ENCODE data around the gene NRARP. TPM values are rescaled to one million over a fixed set of nuclear protein-coding genes. Genes with fewer than 3 reads are reported as not detected.
"Not testable (repeated sequence)": the region's sequence is repeated elsewhere in the genome, so short reads cannot be mapped to it uniquely, and the experiment has no call there.

The NRARP gene
- total RNA-seq (2014; rRNA removed; shearing (Covaris generic)): 0.12 TPM in 1 of 2 replicates, not detected in the other

- DNase-seq (ENCODE audit: low read depth): peak; percentile 53
Observed at GRCh38 chr9:137302118-137302448, at the start of gene NRARP. Gene NRARP (minus strand): TSS chr9:137302271. CDS start chr9:137301928, 343 bp downstream.

DNA sequence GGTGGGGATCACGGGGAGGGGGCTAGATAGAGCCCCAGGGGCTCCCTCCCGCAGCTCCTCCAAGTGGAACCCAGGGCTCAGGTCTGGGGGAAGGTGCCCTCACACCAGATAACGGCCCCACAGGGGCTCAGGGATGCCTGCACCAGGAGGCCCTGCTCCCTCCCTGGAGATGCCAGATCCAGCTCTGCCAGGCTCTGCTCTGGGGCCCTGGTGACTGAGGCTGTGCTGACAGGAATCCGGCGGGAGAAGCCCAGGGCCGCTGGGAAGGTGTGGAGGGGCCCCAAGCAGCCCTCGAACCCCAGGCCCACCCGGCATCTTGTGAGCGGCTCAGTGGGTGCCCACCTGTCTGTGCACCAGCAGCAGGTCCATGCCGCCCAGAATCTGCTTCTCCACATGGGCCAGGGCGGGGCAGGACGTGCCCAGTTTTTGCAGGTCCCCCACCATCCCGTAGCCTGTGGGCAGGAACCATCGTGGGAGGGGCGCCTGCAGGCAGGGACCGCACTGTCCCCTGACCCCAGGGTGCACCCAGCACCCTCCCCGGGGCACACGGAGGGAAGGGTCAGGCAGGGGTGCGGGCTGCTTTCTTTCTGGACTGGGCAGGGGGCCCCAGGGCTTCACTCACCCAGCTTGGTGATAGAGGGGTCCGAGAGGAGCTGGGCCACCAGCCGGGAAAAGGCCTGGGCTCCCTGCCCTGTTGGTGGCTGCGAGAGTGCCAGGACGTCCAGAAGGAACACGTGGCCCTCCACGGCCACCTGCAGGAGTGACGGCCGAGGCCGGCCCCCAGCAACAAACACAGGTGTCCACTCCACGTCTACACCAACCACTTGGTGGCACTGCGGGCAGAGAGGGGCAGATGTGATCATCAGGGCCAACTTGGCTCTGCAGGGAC, 48.9 kb upstream of the NRARP start:
- no peak for DNase-seq (ENCODE audit: low read depth)

DNA sequence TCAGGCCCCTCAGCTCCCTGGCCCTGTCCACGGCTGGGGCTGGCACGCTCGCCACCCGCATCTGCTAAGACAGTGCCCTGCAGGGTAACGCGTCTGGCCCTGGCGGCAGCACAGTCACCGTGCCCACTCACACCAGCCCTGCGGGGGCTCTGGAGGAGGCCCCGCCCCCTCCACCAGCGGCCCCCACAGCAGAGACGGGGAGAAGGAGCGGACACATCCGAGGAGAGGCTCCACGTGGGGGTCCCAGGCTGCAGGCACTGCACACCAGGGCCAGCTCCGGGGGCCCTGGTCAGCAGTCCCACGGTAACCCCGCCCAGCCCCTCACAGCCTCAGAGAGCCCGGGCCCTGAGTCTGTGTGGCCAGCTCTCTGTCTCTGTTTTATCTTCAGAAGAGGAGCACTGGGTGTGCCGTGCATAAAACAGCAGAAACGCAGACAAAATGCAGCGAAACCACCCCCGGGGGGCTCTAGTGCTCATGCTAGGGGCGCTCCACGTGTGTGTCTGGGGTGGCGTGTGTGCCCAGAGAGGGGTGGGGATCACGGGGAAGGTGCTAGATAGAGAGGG, 47.5 kb upstream of the NRARP start:
- DNase-seq (ENCODE audit: low read depth): no peak

DNA sequence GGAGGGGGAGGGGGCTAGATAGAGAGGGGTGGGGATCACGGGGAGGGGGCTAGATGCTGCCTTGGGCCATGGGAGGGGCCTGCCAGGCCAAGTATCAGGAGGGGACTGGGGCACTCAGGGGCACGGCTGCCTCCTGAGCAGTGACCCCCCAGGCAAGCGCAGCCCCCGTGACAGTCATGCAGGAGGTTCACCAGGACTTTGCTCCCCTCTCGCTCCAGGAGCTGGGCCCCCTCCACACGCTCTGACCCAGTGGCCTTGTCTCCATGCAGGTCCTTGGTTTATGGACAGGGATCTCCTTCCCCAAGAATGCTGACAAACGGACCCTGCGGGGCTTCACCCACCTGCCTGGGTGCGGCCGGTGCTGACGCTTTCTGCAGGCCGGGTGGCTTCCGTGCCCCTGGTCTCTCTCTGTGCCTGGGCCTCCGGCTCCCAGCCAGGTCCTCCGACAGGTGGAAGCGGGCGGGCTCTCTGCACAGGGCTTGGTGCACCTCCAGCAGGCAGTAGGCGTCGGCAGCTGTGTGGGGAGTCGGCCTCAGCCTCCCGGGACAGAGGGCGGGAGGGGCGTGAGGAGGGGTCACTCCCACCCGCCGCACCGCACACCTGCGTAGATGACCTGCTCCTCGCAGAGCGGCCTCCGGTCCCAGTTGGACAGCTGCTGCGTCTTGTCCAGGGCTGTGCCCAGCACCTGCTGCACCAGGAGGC, 46.8 kb upstream of the NRARP start:
- no peak for DNase-seq (ENCODE audit: low read depth)

DNA sequence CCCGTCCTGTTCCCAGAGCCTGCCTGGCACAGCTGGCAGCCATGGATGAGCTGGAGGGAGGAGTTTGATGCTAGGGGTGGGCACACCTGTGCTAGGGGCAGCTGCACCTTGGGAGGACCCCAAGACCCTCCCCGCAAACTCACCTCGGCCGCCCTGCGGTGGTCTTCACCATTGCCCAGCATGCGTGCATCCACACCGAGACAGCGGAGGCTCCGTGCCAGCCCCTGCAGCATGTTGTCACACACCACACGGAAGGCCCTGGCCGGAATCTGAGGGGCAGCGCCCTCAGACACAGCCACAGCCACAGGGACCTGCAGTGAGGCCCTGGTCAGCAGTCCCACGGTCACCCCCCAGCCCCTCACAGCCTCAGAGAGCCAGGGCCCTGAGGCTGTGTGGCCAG, 45.9 kb upstream of the NRARP start:
- no peak for DNase-seq (ENCODE audit: low read depth)

DNA sequence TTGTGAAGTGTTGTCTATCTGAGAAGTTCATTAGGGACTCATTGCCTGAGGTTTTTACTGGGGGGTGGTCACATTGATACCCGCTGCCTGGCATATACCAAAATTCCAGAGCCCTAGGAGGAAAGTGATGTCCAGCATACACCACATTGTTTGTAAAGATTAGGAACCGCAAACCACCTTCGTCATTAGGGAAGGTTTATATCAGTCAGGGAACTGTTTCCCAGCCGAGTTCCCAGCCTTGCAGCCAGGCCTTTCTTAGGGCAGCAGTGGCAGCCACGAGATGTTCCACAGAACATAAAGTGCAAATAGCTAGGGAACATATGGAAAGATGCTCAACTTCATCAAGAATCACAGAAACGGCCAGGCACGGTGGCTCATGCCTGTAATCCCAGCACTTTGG, 40.4 kb upstream of the NRARP start:
- no peak for DNase-seq (ENCODE audit: low read depth)

DNA sequence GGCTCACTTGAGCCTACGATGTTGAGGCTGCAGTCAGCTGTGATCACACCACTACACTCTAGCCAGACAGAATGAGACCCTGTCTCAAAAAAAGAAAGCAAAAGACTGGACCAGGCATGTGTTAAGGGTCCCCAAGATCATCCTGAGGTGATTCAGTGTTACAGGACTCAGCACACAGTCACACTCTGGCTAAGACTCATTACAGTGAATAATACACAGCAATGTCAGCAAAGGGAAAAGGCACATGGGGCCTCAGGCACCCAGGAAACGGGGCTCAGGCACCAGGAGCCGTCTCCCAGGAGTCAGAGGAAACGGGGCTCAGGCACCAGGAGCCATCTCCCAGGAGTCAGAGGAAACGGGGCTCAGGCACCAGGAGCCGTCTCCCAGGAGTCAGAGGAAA, 39.2 kb upstream of the NRARP start:
- no peak for DNase-seq (ENCODE audit: low read depth)

DNA sequence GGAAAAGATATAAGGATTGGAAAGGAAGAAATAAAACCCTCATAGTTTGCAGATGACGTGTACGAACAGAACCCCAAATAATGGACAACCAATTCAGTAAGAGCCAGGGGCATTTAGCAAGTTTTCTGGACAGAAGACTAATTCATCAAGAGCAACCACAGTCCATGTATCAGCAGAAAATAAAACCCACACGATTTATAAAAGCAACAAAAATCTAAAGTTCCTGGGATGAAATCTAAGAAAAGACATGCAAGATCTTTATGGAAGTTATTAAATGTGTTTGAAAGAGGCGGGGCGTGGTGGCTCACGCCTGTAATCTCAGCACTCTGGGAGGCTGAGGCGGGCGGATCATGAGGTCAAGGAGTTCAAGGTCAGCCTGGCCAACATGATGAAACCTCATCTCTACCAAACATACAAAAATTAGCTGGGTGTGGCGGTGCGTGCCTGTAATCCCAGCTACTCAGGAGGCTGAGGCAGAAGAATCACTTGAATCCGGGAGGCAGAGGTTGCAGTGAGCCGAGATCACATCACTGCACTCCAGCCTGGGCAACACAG, 37.9 kb upstream of the NRARP start:
- peak; percentile 28 for DNase-seq (ENCODE audit: low read depth)

- DNase-seq (ENCODE audit: low read depth): no peak
Observed at GRCh38 chr9:137339045-137339907, 37.2 kb upstream of the NRARP start.

DNA sequence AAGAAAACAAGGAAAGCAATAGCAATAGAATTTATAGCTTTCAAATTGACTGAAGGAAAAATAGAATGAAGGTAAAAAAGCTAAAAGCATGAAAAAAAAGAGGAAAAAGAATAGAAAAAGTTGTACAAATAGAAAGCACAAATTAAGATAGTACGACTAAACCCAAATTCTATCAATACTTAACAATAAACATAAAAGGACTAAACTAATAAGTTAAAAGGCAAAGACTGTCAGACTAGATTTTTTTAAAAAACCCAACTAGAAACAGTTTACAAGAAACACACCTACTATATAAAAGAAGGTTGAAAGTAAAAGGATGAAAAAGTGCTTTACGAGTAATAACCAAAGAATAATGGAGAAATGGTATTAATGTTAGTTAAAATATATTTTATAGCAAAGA, 34.7 kb upstream of the NRARP start:
- no peak for DNase-seq (ENCODE audit: low read depth)

DNA sequence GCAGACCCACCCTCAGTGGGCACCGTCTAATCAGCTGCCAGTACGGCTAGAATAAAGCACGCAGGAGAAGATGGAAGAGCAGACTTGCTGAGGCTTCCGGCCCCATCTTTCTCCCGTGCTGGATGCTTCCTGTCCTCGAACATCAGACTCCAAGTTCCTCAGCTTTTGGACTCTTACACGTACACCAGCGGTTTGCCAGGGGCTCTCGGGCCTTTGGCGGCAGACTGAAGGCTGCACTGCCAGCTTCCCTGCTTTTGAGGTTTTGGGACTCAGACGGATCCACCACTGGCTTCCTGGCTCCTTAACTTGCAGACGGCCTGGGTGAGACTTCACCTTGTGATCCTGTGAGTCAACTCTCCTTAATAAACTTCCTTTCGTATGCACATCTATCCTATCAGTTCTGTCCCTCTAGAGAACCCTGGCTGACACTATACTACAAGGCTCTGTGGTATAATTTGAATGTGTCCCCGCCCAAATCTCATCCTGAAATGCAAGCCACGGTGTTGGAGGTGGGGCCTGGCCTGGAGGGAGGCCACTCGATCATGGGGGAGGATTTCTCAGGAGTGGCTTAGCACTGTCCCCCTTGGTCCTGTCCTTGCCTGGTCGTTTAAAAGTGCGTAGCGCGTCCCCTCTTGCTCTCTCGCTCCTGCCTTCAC, 31.1 kb upstream of the NRARP start:
- no peak for DNase-seq (ENCODE audit: low read depth)

- no peak for DNase-seq (ENCODE audit: low read depth)
Observed at GRCh38 chr9:137331929-137332328, 29.9 kb upstream of the NRARP start.

DNA sequence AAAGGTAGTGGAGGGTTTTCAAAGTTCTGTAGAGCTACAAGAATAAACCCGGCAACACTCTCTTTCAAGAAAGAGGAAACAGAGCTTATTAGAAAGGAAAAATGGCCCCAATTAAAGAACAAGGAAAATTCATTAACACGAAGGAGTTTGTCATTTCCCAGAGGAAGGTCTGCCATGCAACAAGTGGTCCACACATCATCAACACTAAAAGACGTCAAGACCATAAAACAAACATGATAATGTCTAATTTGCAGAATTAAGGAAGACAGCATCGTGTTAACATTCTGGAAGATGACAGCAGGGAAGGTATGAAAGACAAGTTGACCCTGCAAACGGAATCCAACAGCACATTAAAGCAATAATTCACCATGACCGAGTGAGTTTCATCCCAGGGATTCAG, 28.6 kb upstream of the NRARP start:
- no peak for DNase-seq (ENCODE audit: low read depth)

GRCh38 chr9:137329590-137329989, 27.5 kb upstream of the NRARP start:
- DNase-seq (ENCODE audit: low read depth): not testable (repeated sequence)

DNA sequence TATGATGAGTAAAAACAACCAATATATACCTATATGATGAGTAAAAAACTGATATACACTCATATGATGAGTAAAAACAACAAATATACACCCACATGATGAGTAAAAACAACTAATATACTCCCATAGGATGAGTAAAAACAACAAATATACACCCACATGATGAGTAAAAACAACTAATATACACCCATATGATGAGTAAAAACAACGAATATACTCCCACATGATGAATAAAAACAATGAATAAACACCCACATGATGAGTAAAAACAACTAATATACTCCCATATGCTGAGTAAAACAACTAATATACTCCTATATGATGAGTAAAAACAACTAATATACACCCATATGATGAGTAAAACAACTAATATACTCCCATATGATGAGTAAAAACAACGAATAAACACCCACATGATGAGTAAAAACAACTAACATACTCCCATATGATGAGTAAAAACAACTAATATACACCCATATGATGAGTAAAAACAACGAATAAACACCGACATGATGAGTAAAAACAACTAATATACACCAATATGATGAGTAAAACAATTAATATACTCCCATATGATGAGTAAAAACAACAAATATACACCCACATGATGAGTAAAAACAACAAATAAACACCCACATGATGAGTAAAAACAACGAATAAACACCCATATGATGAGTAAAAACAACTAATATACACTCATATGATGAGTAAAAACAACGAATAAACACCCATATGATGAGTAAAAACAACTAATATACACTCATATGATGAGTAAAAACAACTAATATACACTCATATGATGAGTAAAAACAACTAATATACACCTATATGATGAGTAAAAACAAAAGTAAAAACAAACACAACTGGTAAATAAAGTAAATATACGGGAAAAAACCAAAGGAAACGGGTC, 25.8 kb upstream of the NRARP start:
- DNase-seq (ENCODE audit: low read depth): not testable (repeated sequence)

GRCh38 chr9:137326445-137327065, 24.5 kb upstream of the NRARP start:
- DNase-seq (ENCODE audit: low read depth): no peak

GRCh38 chr9:137325799-137326198, 23.7 kb upstream of the NRARP start:
- no peak for DNase-seq (ENCODE audit: low read depth)

DNA sequence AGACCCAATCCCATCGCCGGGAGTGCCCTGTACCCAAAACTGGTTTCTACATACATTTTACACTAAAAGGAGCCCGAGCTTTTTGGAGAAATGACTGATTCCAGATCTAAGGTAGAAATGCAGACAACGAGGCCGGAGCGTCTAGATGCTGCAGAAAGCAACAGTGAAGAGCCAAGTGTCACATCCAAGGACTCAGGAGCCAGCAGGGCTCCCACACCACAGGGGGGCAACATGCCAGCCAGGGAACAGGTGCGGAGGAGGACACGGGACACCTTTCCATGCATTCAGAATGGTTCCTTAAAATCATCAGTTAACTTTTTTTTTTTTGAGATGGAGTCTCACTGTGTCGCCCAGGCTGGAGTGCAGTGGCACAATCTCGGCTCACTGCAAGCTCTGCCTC, 23.1 kb upstream of the NRARP start:
- no peak for DNase-seq (ENCODE audit: low read depth)

GRCh38 chr9:137323531-137324331, 21.7 kb upstream of the NRARP start:
- DNase-seq (ENCODE audit: low read depth): no peak
